Naive B cell (primary cell): Measurements from ENCODE around the gene THOC1. TPM values are rescaled to one million over a fixed set of nuclear protein-coding genes. Genes with fewer than 3 reads are reported as not detected.

Source experiments
- ATAC-seq, 2 donors: fragments of 150-1000 bp; cut with Tn5 transposase; 2 replicates each; pipeline ENCODE4 v1.10.0; 2021; ENCODE audit warnings: low read depth in 2 of 2, mild to moderate bottlenecking in 2 of 2, moderate library complexity in 2 of 2
- DNase-seq: peaks from one replicate; pipeline ENCODE4 v3.0.0; 2022
- H3K27ac Mint-ChIP-seq, 6 donors: one replicate each; pipeline ENCODE4 v1.8.0; 2020 to 2022; ENCODE audit warnings: mild to moderate bottlenecking in 6 of 6, mixed read lengths in 6 of 6, moderate library complexity in 5 of 6, inconsistent platforms in 2 of 6
- H3K27me3 Mint-ChIP-seq, 3 donors: one replicate each; pipeline ENCODE4 v1.8.0; 2021 to 2022; ENCODE audit warnings: mixed read lengths in 3 of 3, mild to moderate bottlenecking in 1 of 3
- H3K36me3 Mint-ChIP-seq, 2 donors: one replicate each; pipeline ENCODE4 v1.8.0; 2020 to 2022; ENCODE audit warnings: mixed read lengths in 2 of 2, inconsistent platforms in 1 of 2, mild to moderate bottlenecking in 1 of 2
- H3K4me1 Mint-ChIP-seq, 3 donors: one replicate each; pipeline ENCODE4 v1.8.0; 2020 to 2022; ENCODE audit warnings: mixed read lengths in 3 of 3, inconsistent platforms in 1 of 3, mild to moderate bottlenecking in 1 of 3, moderate library complexity in 1 of 3
- H3K4me3 Mint-ChIP-seq, 8 donors: one replicate each; pipeline ENCODE4 v1.8.0; 2020 to 2022; ENCODE audit warnings: mild to moderate bottlenecking in 8 of 8, mixed read lengths in 8 of 8, moderate library complexity in 8 of 8, inconsistent platforms in 2 of 8
- H3K9me3 Mint-ChIP-seq, 7 donors: one replicate each; pipeline ENCODE4 v1.8.0; 2020 to 2022; ENCODE audit warnings: mixed read lengths in 7 of 7, mild to moderate bottlenecking in 5 of 7, inconsistent platforms in 2 of 7, moderate library complexity in 1 of 7
- polyA plus RNA-seq, 6 donors: library from polyadenylated mRNA; unstranded; fragments of 300-500 nt; fragmentation: Illumina TruSeq; gene quantifications; one replicate each; pipeline ENCODE4 v1.2.3, GENCODE V29; 2021; ENCODE audit warnings: low read depth in 6 of 6

Gene THOC1
- polyA plus RNA-seq, 6 donors from 2014 or later: 10.6 to 23.6 (median 18.1) TPM

DNA sequence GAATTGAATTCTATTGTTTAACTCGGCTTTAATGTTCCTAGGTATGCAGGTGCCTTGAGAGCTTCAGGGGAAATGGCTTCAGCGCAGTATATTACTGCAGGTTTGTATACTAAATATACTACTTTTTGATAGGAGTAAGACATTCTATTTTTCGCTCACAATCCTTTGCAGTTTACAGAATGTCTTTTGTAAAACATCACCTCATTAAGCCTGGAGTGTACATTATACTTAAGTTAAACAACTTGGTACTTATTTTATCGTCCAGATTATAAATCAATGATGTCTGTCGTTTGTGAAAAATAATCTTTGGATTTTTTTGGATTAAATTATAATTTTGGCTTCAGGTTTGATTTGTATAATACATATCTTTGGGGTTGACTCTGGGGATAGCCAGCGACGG is 75.0 kb downstream of the THOC1 start:
- DNase-seq: no peak
- Mint-ChIP-seq H3K27me3 (no peaks in the 10 kb centered on the region), H3K27ac (no peak overlapping the region), H3K4me1 (peaks cover 3 to 4% (median 4%) of the 10 kb centered on the region in 3 donors), H3K9me3 (no peaks in the 10 kb centered on the region), H3K36me3 (peaks cover 15 to 19% of the 10 kb centered on the region in 2 donors), H3K4me3 (no peak overlapping the region)
- no peak for ATAC-seq

DNA sequence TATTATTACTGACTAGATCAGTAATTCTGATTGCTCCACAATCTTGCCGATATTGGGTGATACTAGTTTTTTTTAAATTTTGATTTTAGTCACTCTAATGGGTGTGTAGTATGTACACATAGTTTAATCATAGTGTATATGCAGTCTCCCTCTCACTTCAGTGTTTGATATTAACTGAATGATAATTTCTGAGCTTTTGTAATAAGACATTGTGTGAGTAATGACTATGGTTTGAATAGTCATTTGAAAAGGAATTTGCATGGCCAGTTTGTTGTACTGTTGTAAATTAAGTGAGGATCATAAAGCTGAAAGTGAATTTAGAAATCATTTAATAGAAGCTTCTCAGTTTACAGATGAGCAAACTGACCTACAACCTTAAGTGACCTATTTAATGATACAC is 76.1 kb downstream of the THOC1 start:
- peaks cover 3 to 10% (median 5%) of the 10 kb centered on the region in 3 donors for H3K4me1 Mint-ChIP-seq
- H3K9me3 Mint-ChIP-seq: no peaks in the 10 kb centered on the region
- no peak for DNase-seq
- H3K36me3 Mint-ChIP-seq: peaks cover 11 to 15% of the 10 kb centered on the region in 2 donors
- no peak overlapping the region for H3K4me3 Mint-ChIP-seq
- no peaks in the 10 kb centered on the region for H3K27me3 Mint-ChIP-seq
- ATAC-seq: no peak
- peak overlapping the region in 1 of 6 donors; percentile 47 for H3K27ac Mint-ChIP-seq

DNA sequence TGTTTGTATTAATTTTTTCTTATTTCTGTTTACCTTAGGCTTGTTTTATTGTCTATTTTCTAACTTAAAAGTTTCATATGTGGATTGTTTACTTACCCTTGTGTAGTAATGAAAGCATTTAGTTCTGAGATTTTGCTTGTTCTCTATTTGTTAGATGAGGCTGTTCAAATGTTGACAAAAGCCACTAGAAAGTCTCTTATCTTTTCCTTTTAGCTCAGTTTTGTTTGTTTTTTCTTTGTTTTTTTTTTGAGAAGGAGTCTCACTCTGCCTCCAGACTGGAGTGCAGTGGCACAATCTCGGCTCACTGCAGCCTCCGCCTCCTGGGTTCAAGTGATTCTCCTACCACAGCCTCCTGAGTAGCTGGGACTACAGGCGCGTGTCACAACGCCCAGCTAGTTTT is 78.6 kb downstream of the THOC1 start:
- no peak overlapping the region for H3K4me3 Mint-ChIP-seq

DNA sequence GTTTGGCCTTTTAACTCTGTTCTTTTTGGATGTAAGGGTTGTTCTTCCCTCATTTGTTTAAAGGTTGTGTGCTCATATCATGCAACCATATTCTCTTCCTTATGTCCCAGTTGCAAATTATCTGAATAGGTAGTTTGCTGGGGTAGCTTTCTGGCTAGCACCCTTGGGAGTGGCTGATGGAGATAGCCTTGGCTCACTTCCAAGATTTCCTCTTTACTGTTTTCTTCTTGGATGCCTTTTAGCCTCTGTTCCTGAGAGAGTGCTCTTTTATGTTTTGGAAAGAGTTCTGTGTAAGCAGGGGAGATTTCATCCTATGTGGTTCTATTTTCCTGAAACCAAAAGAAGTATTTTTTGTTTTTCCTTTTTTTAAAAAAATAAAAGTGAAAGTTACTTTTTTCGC is 84.1 kb downstream of the THOC1 start:
- Mint-ChIP-seq H3K4me1 (peaks cover 3 to 10% (median 3%) of the 10 kb centered on the region in 3 donors), H3K27ac (peak overlapping the region in 1 of 6 donors; percentile 85)
- no peak for ATAC-seq

More for the DNA sequence above, 78.6 kb downstream of the THOC1 start:
- Mint-ChIP-seq H3K9me3 (no peaks in the 10 kb centered on the region), H3K4me1 (peaks cover 0 to 10% (median 5%) of the 10 kb centered on the region in 3 donors), H3K27ac (no peak overlapping the region), H3K36me3 (peaks cover 0 to 8% of the 10 kb centered on the region in 2 donors), H3K27me3 (no peaks in the 10 kb centered on the region)
- DNase-seq: no peak
- no peak for ATAC-seq

DNA sequence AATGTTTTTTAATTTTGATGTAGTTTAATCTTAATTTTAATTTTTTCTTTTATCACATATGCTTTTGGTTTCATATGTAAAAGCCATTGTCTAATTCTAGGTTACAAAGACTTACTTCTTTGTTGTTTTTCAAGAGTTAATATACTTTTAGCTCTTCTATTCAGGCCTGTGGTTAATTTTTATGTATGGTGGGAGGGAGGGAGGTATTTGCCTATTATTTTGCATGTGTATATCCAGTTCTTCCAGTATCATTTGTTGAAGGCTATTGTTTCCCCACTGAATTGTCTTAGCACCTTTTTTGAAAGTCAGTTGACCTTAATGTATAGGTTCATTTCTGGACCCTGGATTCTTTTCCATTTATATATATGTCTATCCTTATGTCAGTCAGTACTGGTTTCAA is 86.1 kb downstream of the THOC1 start:
- no peak for ATAC-seq
- Mint-ChIP-seq H3K4me3 (no peak overlapping the region), H3K27ac (no peak overlapping the region), H3K4me1 (peaks cover 0 to 5% (median 3%) of the 10 kb centered on the region in 3 donors), H3K9me3 (no peaks in the 10 kb centered on the region), H3K36me3 (peaks cover 8 to 12% of the 10 kb centered on the region in 2 donors), H3K27me3 (no peaks in the 10 kb centered on the region)
- DNase-seq: no peak

More for the DNA sequence above, 84.1 kb downstream of the THOC1 start:
- H3K27me3 Mint-ChIP-seq: no peaks in the 10 kb centered on the region
- no peak for DNase-seq
- peak overlapping the region in 1 of 8 donors; percentile 63 for H3K4me3 Mint-ChIP-seq
- peaks cover 8 to 12% of the 10 kb centered on the region in 2 donors for H3K36me3 Mint-ChIP-seq
- H3K9me3 Mint-ChIP-seq: no peaks in the 10 kb centered on the region

DNA sequence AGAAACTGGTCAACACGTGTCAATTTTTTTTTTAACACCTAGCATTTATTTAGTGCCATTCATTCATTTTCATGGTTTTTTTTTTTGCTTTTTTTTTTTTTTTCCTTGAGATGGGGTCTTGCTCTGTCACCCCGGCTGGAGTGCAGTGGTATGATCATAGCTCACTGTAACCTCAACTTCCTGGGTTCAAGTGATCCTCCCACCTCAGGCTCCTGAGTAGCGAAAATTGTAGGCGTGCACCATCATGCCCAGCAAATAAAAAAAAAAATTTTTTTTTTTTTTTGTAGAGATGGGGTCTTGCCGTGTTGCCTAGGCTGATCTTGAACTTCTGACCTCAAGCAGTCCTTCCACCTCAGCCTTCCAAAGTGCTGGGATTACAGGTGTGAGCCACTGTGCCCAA is 88.3 kb downstream of the THOC1 start:
- Mint-ChIP-seq H3K9me3 (no peaks in the 10 kb centered on the region), H3K4me3 (no peak overlapping the region), H3K27me3 (no peaks in the 10 kb centered on the region), H3K27ac (no peak overlapping the region), H3K4me1 (peaks cover 3 to 6% (median 5%) of the 10 kb centered on the region in 3 donors), H3K36me3 (peaks cover 8 to 12% of the 10 kb centered on the region in 2 donors)
- ATAC-seq (no peak), DNase-seq (no peak)

DNA sequence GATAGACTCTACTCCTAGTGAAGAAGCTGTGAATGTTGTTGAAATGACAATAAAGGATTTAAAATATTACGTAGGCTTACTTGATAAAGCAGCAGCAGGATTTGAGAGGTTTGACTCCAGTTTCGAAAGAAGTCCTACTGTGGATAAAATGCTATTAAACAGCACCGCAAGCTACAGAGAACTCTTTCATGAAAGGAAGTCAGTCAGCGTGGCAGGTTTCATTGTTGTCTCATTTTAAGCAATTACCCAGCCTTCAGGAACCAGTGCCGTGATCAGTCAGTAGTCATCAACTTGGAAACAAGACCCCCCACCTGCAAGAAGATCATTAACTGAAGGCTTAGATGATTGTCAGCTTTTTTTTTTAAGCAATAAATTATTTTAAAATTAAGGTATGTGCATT is 95.5 kb downstream of the THOC1 start:
- DNase-seq: no peak
- no peak overlapping the region for H3K4me3 Mint-ChIP-seq
- no peaks in the 10 kb centered on the region for H3K27me3 Mint-ChIP-seq
- H3K27ac Mint-ChIP-seq: peak overlapping the region in 1 of 6 donors; percentile 43
- H3K9me3 Mint-ChIP-seq: no peaks in the 10 kb centered on the region
- H3K4me1 Mint-ChIP-seq: peaks cover 3 to 6% (median 4%) of the 10 kb centered on the region in 3 donors
- ATAC-seq: no peak
- H3K36me3 Mint-ChIP-seq: peaks cover 0 to 5% of the 10 kb centered on the region in 2 donors

Other genes starting within 250 kb of the THOC1 start
- gene TUBB8B, start 218.4 kb downstream of the THOC1 start, polyA plus RNA-seq: 1 to 10 TPM in 1 of 6 donors, under 1 TPM in 2, not detected in 3; 0.23 to 1.5 (median 0.54) TPM
- 10 to 100 TPM; 11.4 to 32.9 (median 25.6) TPM for gene USP14, start 109.5 kb downstream of the THOC1 start, polyA plus RNA-seq
- gene COLEC12, start 232.7 kb upstream of the THOC1 start, polyA plus RNA-seq: not detected